H4 (cell line): ENCODE measurements around the gene ABCC9. TPM values are rescaled to one million over a fixed set of nuclear protein-coding genes. Genes with fewer than 3 reads are reported as not detected.

Source experiments
- DNase-seq: peaks from one replicate; pipeline ENCODE4 v3.0.0-alpha.2; 2015; ENCODE audit warnings: low spot score
- total RNA-seq: library from RNA; depleted of rRNA; stranded (reverse); fragments of >200 nt; shearing (Covaris generic); gene quantifications from 2 replicates; pipeline ENCODE4 v1.2.3, GENCODE V29; 2014; rRNA removed

The ABCC9 gene
- total RNA-seq, 1 experiment from 2014 or later: 0.06 TPM

DNA sequence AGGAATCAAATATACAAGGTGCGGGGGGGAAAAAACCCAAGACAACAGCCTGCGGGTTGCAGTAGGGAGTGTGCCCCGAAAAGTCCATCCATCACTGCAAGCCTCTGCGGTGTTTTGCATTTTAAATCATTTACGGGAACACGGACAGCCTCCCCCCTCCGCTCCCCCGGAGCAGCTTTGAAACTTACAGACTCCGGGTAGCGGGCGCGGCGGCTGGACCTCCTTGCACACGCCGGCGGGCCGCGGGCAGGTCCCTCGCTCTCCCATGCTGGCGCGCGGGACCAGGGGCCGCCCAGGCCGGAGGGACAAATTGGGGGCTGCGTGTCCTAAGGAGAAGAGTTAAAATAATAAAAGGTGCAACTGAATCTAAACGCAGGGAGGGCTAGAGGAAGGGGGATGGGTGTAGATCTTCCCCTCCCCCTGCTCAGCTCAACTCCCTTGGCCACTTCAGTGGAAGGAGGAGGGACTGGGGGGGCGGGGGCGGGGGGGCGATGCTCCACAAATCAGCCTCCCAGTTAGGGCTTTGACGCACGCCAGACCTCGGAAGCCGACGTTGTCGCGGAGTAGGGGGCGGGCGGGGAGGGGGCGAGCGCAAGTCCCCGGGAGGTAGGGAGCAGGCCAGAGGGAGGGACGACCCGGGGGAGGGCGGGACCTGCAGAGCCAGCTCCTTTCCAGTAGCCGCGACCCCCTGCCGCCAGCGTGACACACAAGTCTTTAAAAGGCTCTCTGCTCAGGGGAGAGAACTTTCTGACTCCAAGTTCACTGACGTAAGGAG is 166.7 kb downstream of the ABCC9 start, which contains the start of gene KCNJ8:
Gene KCNJ8, minus strand, starts transcription at position 349 of the 775 bp plus-strand sequence. CDS start 1,090 bp downstream, outside the sequence.
- peak; percentile 15 for DNase-seq

DNA sequence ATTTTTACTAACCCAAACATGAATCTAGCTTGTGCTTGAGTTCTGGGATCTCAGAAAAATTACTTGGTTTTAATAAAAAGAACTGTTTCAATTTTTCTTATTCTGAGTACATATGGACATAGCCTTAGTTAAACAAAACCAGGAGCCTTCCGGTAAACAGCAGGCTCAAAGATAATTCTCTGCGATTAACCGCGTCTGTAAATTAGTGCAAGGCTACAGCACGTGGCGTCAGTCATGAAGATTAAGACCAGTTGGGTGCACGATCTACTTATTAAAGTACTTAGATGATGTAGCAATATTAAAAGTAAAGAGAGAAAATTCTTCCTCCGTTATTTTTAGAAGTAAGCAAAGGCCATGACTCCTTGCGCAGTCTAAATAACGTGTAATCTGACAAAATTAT is 167.4 kb downstream of the ABCC9 start:
- no peak for DNase-seq

DNA sequence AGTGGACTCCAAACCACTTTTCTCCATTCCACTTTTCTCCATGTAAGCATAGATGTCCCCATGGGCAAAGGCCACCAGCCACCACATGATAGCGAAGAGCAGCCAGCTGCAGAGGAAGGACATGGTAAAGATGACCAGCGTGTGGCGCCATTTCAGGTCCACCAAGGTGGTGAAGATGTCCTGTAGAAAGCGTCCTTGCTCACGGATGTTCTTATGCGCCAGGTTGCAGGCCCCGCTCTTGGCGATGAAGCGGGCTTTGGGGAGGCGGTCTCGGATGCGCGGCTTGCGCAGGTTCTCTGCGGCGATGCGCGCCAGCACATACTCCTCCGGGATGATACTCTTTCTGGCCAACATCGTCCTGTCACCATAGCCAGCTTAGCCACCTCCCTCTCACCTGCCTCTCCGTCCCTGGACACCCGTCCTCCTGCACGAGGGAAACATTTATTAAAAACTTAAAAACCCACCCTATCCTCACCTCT is 167.9 kb downstream of the ABCC9 start:
- DNase-seq: peak; percentile 19

DNA sequence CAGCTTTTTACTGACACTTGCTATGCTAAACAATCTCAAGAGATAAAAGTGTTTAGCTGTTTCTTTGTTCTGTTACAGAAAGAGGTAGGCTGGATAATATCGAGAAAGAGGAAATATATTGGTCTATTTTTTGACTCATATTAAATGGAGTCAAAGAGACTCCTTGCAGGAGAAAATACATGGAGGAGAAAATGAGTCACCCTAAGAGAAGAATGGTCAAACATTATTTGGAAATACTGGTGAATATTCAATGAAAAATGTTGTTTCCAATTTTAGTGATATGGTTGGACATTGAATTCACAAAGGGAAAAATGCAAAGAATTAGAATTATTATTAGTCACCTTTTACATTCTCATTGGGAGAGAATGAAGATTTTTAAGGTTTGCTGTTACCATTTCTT is 169.9 kb downstream of the ABCC9 start:
- DNase-seq: no peak

DNA sequence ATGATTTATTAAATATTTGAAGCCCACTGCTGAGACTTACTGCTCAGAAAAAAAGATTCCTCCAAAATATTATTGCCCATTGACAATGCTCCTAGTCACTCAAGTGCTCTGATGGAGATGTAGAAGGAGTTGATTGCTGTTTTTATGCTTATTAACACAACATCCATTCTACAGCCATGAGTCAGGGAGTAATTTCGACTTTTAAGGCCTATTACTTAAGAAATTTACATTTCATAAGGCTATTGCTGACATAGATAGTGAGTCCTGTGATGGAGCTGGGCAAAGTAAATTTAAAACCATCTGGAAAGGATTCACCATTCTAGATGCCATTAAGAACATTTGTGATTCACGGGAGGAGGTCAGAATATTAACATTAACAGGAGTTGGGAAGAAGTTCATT is 171.9 kb downstream of the ABCC9 start:
- DNase-seq: no peak

DNA sequence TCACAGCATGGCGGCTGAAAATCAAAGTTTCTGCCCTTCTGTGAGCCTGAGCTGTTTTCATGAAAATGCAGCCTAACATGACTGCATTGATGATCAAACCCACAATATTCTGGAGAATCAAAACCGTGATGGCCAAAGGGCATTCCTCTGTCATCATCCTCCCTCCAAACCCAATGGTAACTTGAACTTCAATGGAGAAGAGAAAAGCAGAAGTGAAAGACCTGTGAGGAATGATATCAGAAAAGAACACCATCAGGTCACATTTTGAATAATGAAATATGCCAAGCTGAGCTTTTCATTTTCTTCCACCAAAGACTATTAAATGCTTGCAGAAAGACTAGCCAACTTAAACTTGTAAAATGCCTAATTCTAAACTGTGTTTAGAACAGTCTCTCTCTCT is 174.8 kb downstream of the ABCC9 start:
- no peak for DNase-seq

DNA sequence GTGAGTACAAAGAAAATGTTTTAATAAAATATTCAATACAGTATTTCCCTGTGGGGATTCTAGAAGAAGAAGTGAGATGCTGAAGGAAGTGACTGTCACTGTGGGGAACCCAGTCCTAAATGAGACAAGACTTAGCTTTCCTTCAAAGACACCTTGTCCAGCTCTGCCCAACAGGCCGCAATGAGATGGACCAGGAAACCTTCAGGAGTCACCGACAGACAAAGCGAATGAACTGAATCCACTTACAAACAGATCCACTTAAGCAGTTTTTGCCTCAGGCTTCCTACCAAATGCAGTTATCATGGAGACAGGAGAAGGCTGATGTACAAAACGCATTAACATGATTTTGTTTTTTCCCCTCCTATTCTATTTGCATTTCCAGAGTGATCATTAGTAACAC is 176.3 kb downstream of the ABCC9 start:
- no peak for DNase-seq

DNA sequence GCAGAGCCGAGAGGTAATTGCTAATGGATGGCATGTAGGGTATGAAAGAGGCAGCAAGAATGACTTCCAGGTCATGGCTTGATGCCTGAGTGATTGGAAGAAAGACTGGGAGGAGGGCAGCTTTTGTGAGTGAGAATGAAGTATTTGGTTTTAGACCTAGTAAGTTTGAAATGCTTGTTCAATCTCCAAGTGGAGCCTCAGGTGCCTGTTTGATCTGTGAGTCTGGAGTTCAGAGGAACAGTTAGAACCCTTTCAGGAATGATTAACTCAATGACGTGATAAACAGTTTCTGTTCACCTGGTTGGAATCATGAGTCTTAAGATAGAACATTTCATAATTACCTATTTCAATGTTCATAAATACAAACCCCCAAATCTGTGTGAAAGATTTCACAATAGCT is 177.2 kb downstream of the ABCC9 start:
- DNase-seq: no peak

DNA sequence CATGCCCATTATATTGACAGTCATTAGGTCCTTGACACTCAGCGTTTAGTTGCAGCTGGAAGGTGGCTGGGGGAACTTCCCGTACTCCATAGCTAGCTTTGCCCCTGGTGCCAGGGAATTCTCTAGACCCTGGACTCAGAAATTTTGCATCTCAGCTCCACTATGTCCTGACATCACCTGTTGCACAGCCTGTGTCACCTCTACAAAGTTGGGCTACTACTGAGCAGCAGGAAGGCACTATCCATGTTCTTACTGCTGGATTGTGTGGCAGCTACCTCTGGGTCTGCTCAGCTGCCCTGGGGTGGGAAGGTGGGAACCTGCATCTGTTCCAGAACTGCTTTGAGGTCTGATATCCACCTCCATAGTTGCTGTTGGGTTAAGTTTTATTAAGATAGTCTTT is 177.7 kb downstream of the ABCC9 start:
- DNase-seq: no peak

DNA sequence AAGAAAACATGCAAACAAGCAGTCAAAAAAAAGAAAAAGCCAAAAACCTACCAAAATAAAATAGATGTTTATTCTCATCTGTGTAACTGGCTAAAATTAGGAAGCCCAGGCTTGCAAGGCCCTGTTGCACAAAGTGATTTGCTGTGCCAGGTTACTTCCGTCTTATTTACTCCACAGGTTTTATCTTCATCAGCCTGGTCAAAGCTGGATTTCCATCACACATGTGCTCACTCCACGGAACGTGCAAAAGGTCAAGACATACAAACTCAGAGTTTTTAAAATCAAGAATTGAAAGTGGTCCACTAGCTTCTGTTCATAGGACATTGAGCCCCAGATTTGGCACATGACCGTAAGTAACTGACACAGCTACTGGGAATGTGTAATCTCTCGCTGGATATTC is 181.5 kb downstream of the ABCC9 start:
- no peak for DNase-seq

DNA sequence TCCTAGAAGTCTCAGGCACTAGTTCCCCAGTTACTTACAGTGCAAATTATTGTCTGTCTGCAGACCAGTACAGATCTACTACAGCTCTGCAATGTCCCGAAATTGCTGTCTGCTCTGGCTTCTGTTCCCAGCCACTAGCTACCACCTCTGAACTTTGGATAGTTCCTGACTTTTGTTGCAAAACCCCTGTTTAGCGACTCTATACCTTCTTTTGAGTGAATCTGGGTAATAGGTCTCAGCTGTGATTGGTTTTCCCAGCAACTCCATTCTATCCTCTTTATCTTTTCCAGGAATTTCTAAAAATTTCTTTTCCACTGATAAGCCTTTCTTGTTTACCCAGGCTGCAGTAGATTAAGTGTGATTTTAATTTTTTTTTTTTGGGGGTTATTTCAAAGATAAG is 183.5 kb downstream of the ABCC9 start:
- DNase-seq: no peak

DNA sequence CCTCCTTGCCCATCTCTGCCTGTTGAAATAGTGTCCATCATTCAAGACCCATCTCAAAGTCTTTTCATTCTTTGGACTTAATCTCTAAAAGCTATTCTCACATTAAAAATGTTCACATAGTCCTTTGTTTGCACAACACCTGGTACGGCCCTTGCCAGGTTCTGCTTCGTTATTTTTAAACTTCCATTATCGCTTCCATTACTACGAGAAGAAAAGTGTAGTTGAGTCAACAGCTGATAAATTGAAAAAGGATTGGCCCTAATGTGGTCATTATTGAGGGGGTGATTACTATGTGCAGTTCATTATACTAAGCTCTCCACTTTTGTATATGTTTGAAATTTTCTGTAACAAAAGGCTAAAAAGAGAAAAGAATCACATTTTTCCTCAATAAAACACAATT is 184.5 kb downstream of the ABCC9 start:
- no peak for DNase-seq

DNA sequence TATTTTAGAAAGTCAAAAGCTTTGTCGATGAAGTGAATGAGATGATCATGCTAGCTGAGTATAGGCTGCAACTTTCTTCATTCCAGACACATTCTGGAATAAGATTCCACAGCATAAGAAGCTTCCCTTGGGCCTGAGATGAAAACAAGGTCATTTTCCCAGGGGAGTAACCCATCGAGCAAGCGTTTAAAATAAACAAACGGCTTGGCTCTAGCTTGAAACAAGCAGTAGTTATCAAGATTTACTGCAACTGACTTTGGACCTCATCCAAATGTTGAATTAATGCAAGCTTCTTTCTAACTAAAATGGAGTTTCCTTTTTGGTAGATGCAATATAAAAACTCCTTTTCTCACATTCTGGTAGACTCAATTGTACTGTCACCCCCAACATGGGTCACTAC is 189.7 kb downstream of the ABCC9 start:
- peak; percentile 54 for DNase-seq

Other genes with a start within 250 kb of the ABCC9 start
- 0.74 and 1.0 TPM in 2 replicates for gene KCNJ8, start 166.7 kb downstream of the ABCC9 start, total RNA-seq
- gene CMAS, start 104.8 kb upstream of the ABCC9 start, total RNA-seq: 28.6 and 37.3 TPM in 2 replicates